Heart left ventricle (tissue), 13 donors: ENCODE measurements around the gene SLC2A9.

ENCODE experiments used
- POLR2A ChIP-seq, 2 donors: fragments of 450-650 bp; IDR thresholded peaks; one replicate each; pipeline ENCODE4 v1.6.1; 2017; ENCODE audit warnings: antibody characterized with exemption in 2 of 2, mild to moderate bottlenecking in 2 of 2, moderate library complexity in 2 of 2
- TF ChIP-seq, protein P1 (sequence below), 12 donors: fragments of 200-600 bp; sonication (generic) in 4 of 12; IDR thresholded peaks; one replicate each; pipeline versions ENCODE4 v1.5.0 to v1.8.0; 2018 to 2022; ENCODE audit warnings: antibody characterized with exemption in 12 of 12, mild to moderate bottlenecking in 5 of 12
- donor health status: ischemic (EF 13 %, LVEDD 7.1; RV severe dilation, severe dysfunction).
- donor health status: DM: no; HTN: yes; CAD: no.
- donor health status: DM: no; HTN: no; CAD: no.
- donor health status: ischemic (EF 25% LVEDD 6.9; RV normal size, moderate dysfunction).
- donor health status: ischemic (EF 25% LVEDD 5.7; RV mildly dilated, moderate dysfunction).
- donor health status: ischemic (EF 35%, LVEDD 5.7; RV mildly dilated, moderate dysfunction).
- donor health status: nonischemic (EF 11% LVEDD 7.7; RV severe dilation, severe dysfunction).
- donor health status: DM: yes; HTN: yes; CAD: no.
- donor health status: PGD.
- donor health status: ischemic (EF 29% LVEDD 5.4; RV normal size, mild dysfunction).
- donor health status: nonischemic (EF 23%, LVEDD 6.1; RV moderate dilation, normal function).

DNA sequence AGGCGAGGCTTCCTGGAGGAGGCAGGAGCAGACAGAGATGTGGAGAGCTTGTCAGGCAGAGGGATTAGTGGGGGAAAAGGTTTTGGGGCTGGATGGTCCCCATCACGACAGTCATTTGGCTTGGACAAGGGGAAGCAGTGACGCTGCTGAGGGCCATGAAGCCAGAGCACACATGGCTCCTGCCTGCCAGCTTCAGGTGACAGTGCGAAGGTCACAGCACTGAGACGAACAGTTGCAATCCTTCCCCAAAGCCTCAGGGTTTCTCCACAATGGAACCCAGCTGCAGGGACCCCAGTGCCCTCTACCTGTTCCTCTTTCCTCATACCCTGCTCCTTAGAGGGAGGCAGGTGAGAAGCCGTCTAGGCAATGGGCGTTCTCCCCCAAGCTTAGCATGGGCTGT is 129.6 kb downstream of the SLC2A9 start:
- TF ChIP-seq, protein P1, sequence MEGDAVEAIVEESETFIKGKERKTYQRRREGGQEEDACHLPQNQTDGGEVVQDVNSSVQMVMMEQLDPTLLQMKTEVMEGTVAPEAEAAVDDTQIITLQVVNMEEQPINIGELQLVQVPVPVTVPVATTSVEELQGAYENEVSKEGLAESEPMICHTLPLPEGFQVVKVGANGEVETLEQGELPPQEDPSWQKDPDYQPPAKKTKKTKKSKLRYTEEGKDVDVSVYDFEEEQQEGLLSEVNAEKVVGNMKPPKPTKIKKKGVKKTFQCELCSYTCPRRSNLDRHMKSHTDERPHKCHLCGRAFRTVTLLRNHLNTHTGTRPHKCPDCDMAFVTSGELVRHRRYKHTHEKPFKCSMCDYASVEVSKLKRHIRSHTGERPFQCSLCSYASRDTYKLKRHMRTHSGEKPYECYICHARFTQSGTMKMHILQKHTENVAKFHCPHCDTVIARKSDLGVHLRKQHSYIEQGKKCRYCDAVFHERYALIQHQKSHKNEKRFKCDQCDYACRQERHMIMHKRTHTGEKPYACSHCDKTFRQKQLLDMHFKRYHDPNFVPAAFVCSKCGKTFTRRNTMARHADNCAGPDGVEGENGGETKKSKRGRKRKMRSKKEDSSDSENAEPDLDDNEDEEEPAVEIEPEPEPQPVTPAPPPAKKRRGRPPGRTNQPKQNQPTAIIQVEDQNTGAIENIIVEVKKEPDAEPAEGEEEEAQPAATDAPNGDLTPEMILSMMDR (IDR thresholded peaks at IDR 0.05), result no peak
- no peak for TF ChIP-seq POLR2A (IDR thresholded peaks at IDR 0.05)
